GM13977 (cell line): ENCODE data around the gene EPHA7.

Experiments used
- DNase-seq: peaks from one replicate; pipeline ENCODE4 v3.0.0; 2012; ENCODE audit warnings: low spot score
- in situ Hi-C: fragments of 300-500 bp; cut with MboI; formaldehyde crosslinking; loops from one replicate; pipeline ENCODE4 v1.12.0; 2022; ENCODE audit warnings: low sequenced_read_pairs, low pct_unique_long_range_greater_than_20kb, mixed read lengths, inconsistent platforms; ENCODE audit not compliant: unreplicated experiment
- TF ChIP-seq, protein P1 (sequence below): IDR thresholded peaks from 2 replicates; pipeline ENCODE4 v1.5.1; 2012; ENCODE audit warnings: mild to moderate bottlenecking, control low read depth; ENCODE audit not compliant: insufficient read depth; ENCODE audit errors: extremely low read depth, missing control alignments

Gene EPHA7

DNA sequence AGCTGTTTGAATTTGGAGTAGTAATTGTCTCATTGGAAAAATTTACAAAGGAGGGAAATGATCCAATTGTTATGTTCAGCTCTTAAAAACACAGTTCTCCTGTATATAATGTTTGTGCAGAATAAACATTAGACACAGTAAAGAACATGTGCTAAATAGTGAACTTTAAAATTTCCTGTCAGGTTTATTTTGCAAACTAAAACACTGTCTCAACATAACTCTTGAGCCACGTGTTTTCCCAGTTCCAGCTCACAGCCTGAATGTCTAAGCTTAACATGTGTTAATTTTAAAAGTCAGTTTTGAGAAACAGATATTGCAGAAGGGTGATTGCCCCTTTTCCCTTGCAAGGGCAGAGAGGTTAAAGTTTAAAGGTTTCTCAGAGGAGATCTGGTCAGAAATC is 20.6 kb downstream of the EPHA7 start:
- TF ChIP-seq, protein P1, sequence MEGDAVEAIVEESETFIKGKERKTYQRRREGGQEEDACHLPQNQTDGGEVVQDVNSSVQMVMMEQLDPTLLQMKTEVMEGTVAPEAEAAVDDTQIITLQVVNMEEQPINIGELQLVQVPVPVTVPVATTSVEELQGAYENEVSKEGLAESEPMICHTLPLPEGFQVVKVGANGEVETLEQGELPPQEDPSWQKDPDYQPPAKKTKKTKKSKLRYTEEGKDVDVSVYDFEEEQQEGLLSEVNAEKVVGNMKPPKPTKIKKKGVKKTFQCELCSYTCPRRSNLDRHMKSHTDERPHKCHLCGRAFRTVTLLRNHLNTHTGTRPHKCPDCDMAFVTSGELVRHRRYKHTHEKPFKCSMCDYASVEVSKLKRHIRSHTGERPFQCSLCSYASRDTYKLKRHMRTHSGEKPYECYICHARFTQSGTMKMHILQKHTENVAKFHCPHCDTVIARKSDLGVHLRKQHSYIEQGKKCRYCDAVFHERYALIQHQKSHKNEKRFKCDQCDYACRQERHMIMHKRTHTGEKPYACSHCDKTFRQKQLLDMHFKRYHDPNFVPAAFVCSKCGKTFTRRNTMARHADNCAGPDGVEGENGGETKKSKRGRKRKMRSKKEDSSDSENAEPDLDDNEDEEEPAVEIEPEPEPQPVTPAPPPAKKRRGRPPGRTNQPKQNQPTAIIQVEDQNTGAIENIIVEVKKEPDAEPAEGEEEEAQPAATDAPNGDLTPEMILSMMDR: no peak

DNA sequence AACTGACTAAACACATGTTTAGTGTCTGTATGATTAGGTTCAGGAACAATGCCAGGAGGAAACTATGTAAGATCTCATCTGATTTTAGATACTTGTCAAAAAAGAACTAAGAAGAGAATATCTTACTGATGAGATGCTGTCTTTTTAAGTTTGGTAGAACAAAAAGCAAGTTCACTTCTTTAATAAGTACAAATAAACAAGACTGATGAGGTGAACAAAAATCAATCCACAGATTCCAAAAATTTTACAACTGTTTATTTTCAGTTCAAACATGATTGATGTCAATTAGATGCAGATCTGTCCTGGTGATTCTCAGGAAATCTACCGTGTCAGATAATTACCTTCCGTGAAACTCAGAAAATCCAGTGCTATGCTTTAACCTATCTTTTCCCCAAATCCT is 24.9 kb downstream of the EPHA7 start:
- DNase-seq: no peak
- in situ Hi-C loops: no loop called here

More for the DNA sequence above, 20.6 kb downstream of the EPHA7 start:
- in situ Hi-C loops: no loop called here
- DNase-seq: no peak

DNA sequence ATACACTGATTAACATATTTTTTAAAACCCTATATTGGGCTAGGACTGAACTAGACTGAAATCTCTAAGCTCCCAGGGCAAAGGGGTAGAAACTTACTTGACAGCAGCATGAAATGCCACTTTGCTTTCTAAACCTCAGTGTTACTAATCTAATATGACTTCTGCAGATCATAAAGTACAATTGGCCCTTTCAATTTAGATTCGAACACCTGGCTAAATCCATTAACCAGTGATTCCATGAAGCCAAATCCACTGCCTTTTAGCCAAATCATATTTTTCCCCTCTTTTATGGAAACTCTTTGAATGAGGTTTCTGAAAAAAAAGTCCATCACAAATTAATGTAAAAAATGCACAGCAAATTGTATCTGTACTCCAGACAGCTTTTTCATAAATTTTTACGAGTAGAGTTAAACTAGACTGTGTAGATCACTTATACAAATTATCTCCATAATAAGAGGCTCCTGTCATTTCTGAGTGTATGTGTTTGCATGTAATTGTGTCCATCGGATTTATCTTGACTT is 25.7 kb downstream of the EPHA7 start:
- in situ Hi-C loops: no loop called here
- DNase-seq: no peak
- TF ChIP-seq, protein P1: no peak

More for the DNA sequence above, 24.9 kb downstream of the EPHA7 start:
- TF ChIP-seq, protein P1: no peak

DNA sequence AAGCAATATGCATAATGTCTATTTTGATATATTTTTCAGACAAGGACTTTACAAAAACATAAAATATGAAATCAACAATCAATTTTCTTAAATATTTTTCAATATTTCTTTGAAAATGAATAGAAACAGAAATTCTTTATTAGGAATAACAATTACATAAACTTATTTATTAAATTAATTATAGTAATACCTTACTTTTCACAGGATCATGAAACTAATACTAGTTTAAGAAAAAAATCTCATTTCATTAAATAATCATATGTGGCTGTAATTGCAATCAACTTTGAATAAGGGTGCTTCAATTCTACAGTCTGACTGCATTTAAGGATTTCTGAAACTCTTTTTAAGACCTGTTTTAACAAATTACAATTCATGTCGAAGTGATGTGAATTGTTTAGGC is 26.6 kb downstream of the EPHA7 start:
- in situ Hi-C loops: no loop called here
- TF ChIP-seq, protein P1: no peak

DNA sequence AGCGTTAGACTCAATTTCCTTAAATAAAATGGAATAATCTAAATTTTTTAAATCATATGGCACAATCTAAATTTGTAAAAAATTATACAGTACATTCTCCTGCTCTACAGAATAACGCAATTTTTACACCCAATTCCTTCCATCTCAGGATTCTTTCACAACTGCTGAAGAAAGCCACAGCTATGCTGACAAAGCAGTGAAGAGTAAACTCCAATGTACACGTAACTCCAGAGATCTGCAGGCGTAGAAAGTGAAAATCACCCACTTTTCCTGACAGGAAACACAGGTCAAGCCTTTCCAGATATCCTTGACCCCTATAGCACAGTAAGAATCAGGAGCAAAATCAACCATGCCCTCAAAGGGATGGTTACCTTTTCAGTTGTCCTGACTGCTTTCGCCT is 27.4 kb downstream of the EPHA7 start:
- TF ChIP-seq, protein P1: no peak
- in situ Hi-C loops: no loop called here
- DNase-seq: no peak

More for the DNA sequence above, 26.6 kb downstream of the EPHA7 start:
- no peak for DNase-seq

DNA sequence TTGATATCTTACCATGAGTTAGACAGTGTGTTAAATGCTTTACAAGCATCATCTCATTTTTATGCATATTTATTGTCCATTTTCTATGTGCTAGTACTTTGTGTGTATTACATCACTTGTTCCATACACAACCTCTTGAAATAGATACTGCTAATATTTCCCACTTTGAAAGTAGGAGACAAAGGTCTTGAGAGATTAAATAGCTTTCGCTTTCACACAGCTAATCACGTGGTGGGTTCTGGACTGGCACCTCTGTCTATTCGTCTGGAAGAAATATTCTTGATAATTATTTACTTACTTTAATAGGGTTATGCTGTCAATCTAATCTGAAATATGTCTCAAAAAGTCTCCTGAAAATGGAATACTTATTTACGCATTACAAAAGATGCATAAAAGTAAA is 30.2 kb downstream of the EPHA7 start:
- TF ChIP-seq, protein P1: no peak
- no peak for DNase-seq
- in situ Hi-C loops: no loop called here

DNA sequence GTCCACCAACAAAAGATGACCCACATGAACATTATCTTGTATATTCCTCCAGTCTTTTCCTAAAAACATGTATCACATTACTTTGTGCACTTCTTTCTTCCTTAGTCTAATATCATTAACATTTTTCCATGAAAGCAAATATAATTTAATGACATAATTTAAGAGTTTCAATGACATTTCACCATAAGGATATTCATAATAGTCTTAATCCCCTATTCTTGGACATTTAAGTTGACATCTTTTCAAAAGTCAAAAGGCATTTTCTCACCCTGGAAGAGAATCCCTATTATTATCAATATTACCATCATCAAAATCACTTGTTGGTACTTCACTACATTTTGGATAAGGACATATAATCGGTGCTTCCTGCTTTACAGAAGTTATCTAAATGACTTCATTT is 31.3 kb downstream of the EPHA7 start:
- in situ Hi-C loops: no loop called here
- TF ChIP-seq, protein P1: no peak
- no peak for DNase-seq
